Left lobe of liver (tissue), 2 donors: ENCODE measurements around the gene ANGPTL4. TPM values are rescaled to one million over a fixed set of nuclear protein-coding genes. Genes with fewer than 3 reads are reported as not detected.
A peak's percentile ranks its signal among the peaks of the same experiment; 100 is the strongest.
"Not testable (repeated sequence)": the region's sequence is repeated elsewhere in the genome, so short reads cannot be mapped to it uniquely, and the experiment has no call there.

Source experiments
- ATAC-seq: fragments of 200-7000 bp; cut with Tn5 transposase; one replicate; pipeline ENCODE4 v1.9.1; 2020; ENCODE audit warnings: mild to moderate bottlenecking, moderate library complexity
- DNase-seq: peaks from one replicate; pipeline ENCODE4 v3.0.0-alpha.2; 2020; ENCODE audit warnings: low spot score
- total RNA-seq: library from RNA; stranded (reverse); gene quantifications from one replicate; pipeline ENCODE4 v1.2.1, GENCODE V29; 2021
- donor health status: DM: no; HTN: no; CAD: no; lungs with moderate emphysema.
- donor health status: DM: no; HTN: yes; CAD: no.

Gene ANGPTL4
- 64.2 TPM for total RNA-seq

GRCh38 chr19:8363803-8364771 lies at the start of gene ANGPTL4:
ANGPTL4 (plus strand) TSS chr19:8364155; CDS start chr19:8364322, 167 bp downstream.
- DNase-seq (peak; percentile 89), ATAC-seq (peak; percentile 66)

- not testable (repeated sequence) for DNase-seq
Measured at GRCh38 chr19:8314981-8315640, 48.8 kb upstream of the ANGPTL4 start.

GRCh38 chr19:8316351-8317125 lies 47.4 kb upstream of the ANGPTL4 start:
- DNase-seq (no peak), ATAC-seq (no peak)

More at GRCh38 chr19:8314981-8315640, 48.8 kb upstream of the ANGPTL4 start:
- not testable (repeated sequence) for ATAC-seq

GRCh38 chr19:8318835-8319234 lies 45.1 kb upstream of the ANGPTL4 start:
- DNase-seq, ATAC-seq: not testable (repeated sequence)

- ATAC-seq (no peak), DNase-seq (no peak)
Measured at GRCh38 chr19:8319807-8320520, 44.0 kb upstream of the ANGPTL4 start.

GRCh38 chr19:8320564-8321066 lies 43.3 kb upstream of the ANGPTL4 start:
- ATAC-seq (peak; percentile 17), DNase-seq (no peak)

GRCh38 chr19:8321067-8321985 lies 42.6 kb upstream of the ANGPTL4 start, which contains the start of the genes NDUFA7 and RPS28:
NDUFA7 (minus strand) TSS chr19:8321375; CDS start chr19:8321358, 17 bp downstream.
RPS28 (plus strand) TSS chr19:8321496; CDS start chr19:8321531, 35 bp downstream.
- peak; percentile 90 for ATAC-seq
- peak; percentile 98 for DNase-seq

- DNase-seq = no peak
- no peak for ATAC-seq
Measured at GRCh38 chr19:8321986-8322637, 41.8 kb upstream of the ANGPTL4 start.

- no peak for DNase-seq
Measured at GRCh38 chr19:8322638-8322997, 41.3 kb upstream of the ANGPTL4 start.

GRCh38 chr19:8323781-8324185 lies 40.2 kb upstream of the ANGPTL4 start:
- ATAC-seq = no peak
- no peak for DNase-seq

More at GRCh38 chr19:8322638-8322997, 41.3 kb upstream of the ANGPTL4 start:
- ATAC-seq = no peak

- DNase-seq (peak; percentile 73), ATAC-seq (peak; percentile 34)
Measured at GRCh38 chr19:8324186-8325050, 39.5 kb upstream of the ANGPTL4 start.

GRCh38 chr19:8325454-8325853 lies 38.5 kb upstream of the ANGPTL4 start:
- ATAC-seq = no peak
- DNase-seq = no peak

GRCh38 chr19:8329996-8330395 lies 34.0 kb upstream of the ANGPTL4 start:
- ATAC-seq = no peak
- DNase-seq = no peak

- no peak for DNase-seq
- ATAC-seq = no peak
Measured at GRCh38 chr19:8331263-8331845, 32.6 kb upstream of the ANGPTL4 start.

GRCh38 chr19:8332976-8333766 lies 30.8 kb upstream of the ANGPTL4 start:
- ATAC-seq (no peak), DNase-seq (no peak)

GRCh38 chr19:8333767-8334457 lies 30.0 kb upstream of the ANGPTL4 start:
- no peak for ATAC-seq

More at GRCh38 chr19:8333767-8334457, 30.0 kb upstream of the ANGPTL4 start:
- DNase-seq = no peak
